ENCODE measurements around the gene LEFTY2. TPM values are rescaled to one million over a fixed set of nuclear protein-coding genes. Genes with fewer than 3 reads are reported as not detected.

Gene LEFTY2
- total RNA-seq, 6 experiments from 2014 or later: 0.31 TPM; not detected in 5

GRCh38 chr1:225887030-225887314, 54.0 kb downstream of the LEFTY2 start:
- ATAC-seq: peak; percentile 25 to 39 (median 28)
- no peaks in the 10 kb centered on the region for H3K27me3 ChIP-seq
- DNase-seq: peak in 1 of 3 donors; percentile 74

More at GRCh38 chr1:225887030-225887314, 54.0 kb downstream of the LEFTY2 start:
- WGBS (ENCODE audit: insufficient coverage, low coverage, low lambda C conversion rate, missing lambda C conversion rate): 58% methylated on average over 3 of the region's 7 CpGs
- Histone ChIP-seq H3K4me1 (peaks cover 0 to 71% (median 25%) of the 10 kb centered on the region in 4 donors), H3K9me3 (no peaks in the 10 kb centered on the region), H3K4me3 (no peak overlapping the region), H3K36me3 (no peaks in the 10 kb centered on the region), H3K27ac (peak overlapping the region in 1 of 3 donors; percentile 67)
- intact Hi-C loops (cut with DNase I): no loop called here
- TF ChIP-seq POLR2A (IDR thresholded peaks at IDR 0.05): no peak
- no peak for TF ChIP-seq CTCF (IDR thresholded peaks at IDR 0.05)

Small RNA genes lying within 50 kb of the gene (microRNA-seq; reads per million reads assigned to microRNA genes)
- gene MIR6741: 0 to 0.58 reads per million in 2 donors

Small RNA genes lying within 50 kb of the gene (small RNA-seq; reads per million reads assigned to genes)
- 0 reads per million in 2 experiments for gene AL117348.1
- gene NDUFA3P3: 0 reads per million in 2 experiments

Other genes starting within 250 kb of the LEFTY2 start
- gene SRP9, start 163.4 kb downstream of the LEFTY2 start, total RNA-seq: 100 to 1,000 TPM; 132 to 150 (median 141) TPM
- gene EPHX1, start 131.1 kb downstream of the LEFTY2 start, total RNA-seq: 1,000 to 10,000 TPM in 3 of 6 experiments, 100 to 1,000 TPM in 3; 331 to 4,402 (median 1,032) TPM
- 10 to 100 TPM; 32.1 to 81.5 (median 44.9) TPM for gene TMEM63A, start 58.8 kb downstream of the LEFTY2 start, total RNA-seq
- gene LEFTY1, start 52.1 kb downstream of the LEFTY2 start, total RNA-seq: 1 to 10 TPM in 1 of 6 experiments, under 1 TPM in 3, not detected in 2; 0.29 to 1.1 (median 0.54) TPM
- 10 to 100 TPM; 20.0 to 42.6 (median 24.9) TPM for gene PYCR2, start 17.0 kb downstream of the LEFTY2 start, total RNA-seq
- 10 to 100 TPM in 1 of 6 experiments, 1 to 10 TPM in 5; 7.1 to 10.9 (median 8.6) TPM for gene SDE2, start 58.1 kb upstream of the LEFTY2 start, total RNA-seq
- gene H3-3A, start 121.5 kb upstream of the LEFTY2 start, total RNA-seq: 100 to 1,000 TPM; 132 to 185 (median 156) TPM
- gene ACBD3, start 245.5 kb upstream of the LEFTY2 start, total RNA-seq: 10 to 100 TPM; 14.6 to 23.6 (median 17.5) TPM